ENCODE data around the gene DEDD2. TPM values are rescaled to one million over a fixed set of nuclear protein-coding genes. Genes with fewer than 3 reads are reported as not detected.

Gene DEDD2
- total RNA-seq, 2 donors from 2014 or later = 28.7 to 39.3 TPM

- Mint-ChIP-seq H3K36me3 (peaks cover 19 to 63% of the 10 kb centered on the region in 2 donors), H3K9me3 (peaks cover 0 to 8% of the 10 kb centered on the region in 2 donors), H3K27ac (peak overlapping the region in 1 of 2 donors; percentile 1)
- ATAC-seq (no peak), DNase-seq (ENCODE audit: low spot score in 2 of 2) (no peak)
Observed at GRCh38 chr19:42197375-42197817, 20.1 kb downstream of the DEDD2 start.

GRCh38 chr19:42196011-42197001 is 21.2 kb downstream of the DEDD2 start:
- DNase-seq (ENCODE audit: low spot score in 2 of 2) (no peak), ATAC-seq (no peak)
- Mint-ChIP-seq H3K27ac (peak overlapping the region in 1 of 2 donors; percentile 1), H3K9me3 (peaks cover 0 to 8% of the 10 kb centered on the region in 2 donors), H3K36me3 (peaks cover 15 to 52% of the 10 kb centered on the region in 2 donors)

GRCh38 chr19:42193706-42194105 is 23.8 kb downstream of the DEDD2 start:
- no peak for DNase-seq (ENCODE audit: low spot score in 2 of 2)
- peaks cover 0 to 8% of the 10 kb centered on the region in 2 donors for H3K9me3 Mint-ChIP-seq
- peak overlapping the region in 1 of 2 donors; percentile 34 for H3K27ac Mint-ChIP-seq
- peaks cover 10 to 31% of the 10 kb centered on the region in 2 donors for H3K36me3 Mint-ChIP-seq
- ATAC-seq = no peak

- H3K9me3 Mint-ChIP-seq = peaks cover 0 to 8% of the 10 kb centered on the region in 2 donors
- peak overlapping the region; percentile 6 to 34 for H3K27ac Mint-ChIP-seq
- H3K36me3 Mint-ChIP-seq = peaks cover 8 to 28% of the 10 kb centered on the region in 2 donors
- no peak for ATAC-seq
- no peak for DNase-seq (ENCODE audit: low spot score in 2 of 2)
Observed at GRCh38 chr19:42193294-42193693, 24.2 kb downstream of the DEDD2 start.

- Mint-ChIP-seq H3K9me3 (peaks cover 0 to 8% of the 10 kb centered on the region in 2 donors), H3K36me3 (peaks cover 8 to 28% of the 10 kb centered on the region in 2 donors), H3K27ac (peak overlapping the region; percentile 0 to 60)
- DNase-seq (ENCODE audit: low spot score in 2 of 2) (peak in 1 of 2 donors; percentile 53), ATAC-seq (peak; percentile 90 to 94)
Observed at GRCh38 chr19:42191855-42192254, 25.6 kb downstream of the DEDD2 start.

GRCh38 chr19:42191330-42191729 is 26.1 kb downstream of the DEDD2 start:
- H3K9me3 Mint-ChIP-seq = peaks cover 0 to 8% of the 10 kb centered on the region in 2 donors
- H3K27ac Mint-ChIP-seq = peak overlapping the region; percentile 60 to 80
- ATAC-seq = peak; percentile 23 to 24
- DNase-seq (ENCODE audit: low spot score in 2 of 2) = no peak
- H3K36me3 Mint-ChIP-seq = peaks cover 8 to 24% of the 10 kb centered on the region in 2 donors

- no peak for ATAC-seq
- H3K36me3 Mint-ChIP-seq = peaks cover 6 to 16% of the 10 kb centered on the region in 2 donors
- no peak overlapping the region for H3K27ac Mint-ChIP-seq
- no peak for DNase-seq (ENCODE audit: low spot score in 2 of 2)
- H3K9me3 Mint-ChIP-seq = peaks cover 0 to 5% of the 10 kb centered on the region in 2 donors
Observed at GRCh38 chr19:42189133-42189532, 28.3 kb downstream of the DEDD2 start.

GRCh38 chr19:42188665-42189064 is 28.8 kb downstream of the DEDD2 start:
- ATAC-seq (no peak), DNase-seq (ENCODE audit: low spot score in 2 of 2) (no peak)
- H3K36me3 Mint-ChIP-seq = peaks cover 2 to 11% of the 10 kb centered on the region in 2 donors
- H3K27ac Mint-ChIP-seq = no peak overlapping the region
- H3K9me3 Mint-ChIP-seq = peaks cover 0 to under 1% of the 10 kb centered on the region in 2 donors

GRCh38 chr19:42185277-42185676 is 32.2 kb downstream of the DEDD2 start:
- Mint-ChIP-seq H3K27ac (peak overlapping the region in 1 of 2 donors; percentile 73), H3K9me3 (no peaks in the 10 kb centered on the region)
- DNase-seq (ENCODE audit: low spot score in 2 of 2) = no peak

GRCh38 chr19:42184401-42184861 is 33.0 kb downstream of the DEDD2 start:
- Mint-ChIP-seq H3K9me3 (no peaks in the 10 kb centered on the region), H3K27ac (peak overlapping the region in 1 of 2 donors; percentile 73), H3K36me3 (no peaks in the 10 kb centered on the region)
- peak; percentile 85 to 89 for ATAC-seq
- peak; percentile 74 to 81 for DNase-seq (ENCODE audit: low spot score in 2 of 2)

More at GRCh38 chr19:42185277-42185676, 32.2 kb downstream of the DEDD2 start:
- ATAC-seq = peak; percentile 43 to 57
- H3K36me3 Mint-ChIP-seq = no peaks in the 10 kb centered on the region

GRCh38 chr19:42178791-42179674 is 38.4 kb downstream of the DEDD2 start:
- ATAC-seq = peak in 1 of 2 donors; percentile 39
- H3K27ac Mint-ChIP-seq = no peak overlapping the region
- no peaks in the 10 kb centered on the region for H3K9me3 Mint-ChIP-seq
- peak in 1 of 2 donors; percentile 36 for DNase-seq (ENCODE audit: low spot score in 2 of 2)
- no peaks in the 10 kb centered on the region for H3K36me3 Mint-ChIP-seq

GRCh38 chr19:42177686-42178019 is 39.8 kb downstream of the DEDD2 start:
- ATAC-seq (no peak), DNase-seq (ENCODE audit: low spot score in 2 of 2) (no peak)
- Mint-ChIP-seq H3K27ac (no peak overlapping the region), H3K36me3 (no peaks in the 10 kb centered on the region), H3K9me3 (no peaks in the 10 kb centered on the region)

GRCh38 chr19:42176990-42177685 is 40.3 kb downstream of the DEDD2 start:
- Mint-ChIP-seq H3K27ac (no peak overlapping the region), H3K9me3 (no peaks in the 10 kb centered on the region), H3K36me3 (no peaks in the 10 kb centered on the region)
- peak; percentile 93 for ATAC-seq
- DNase-seq (ENCODE audit: low spot score in 2 of 2) = peak in 1 of 2 donors; percentile 73

GRCh38 chr19:42176649-42176989 is 40.9 kb downstream of the DEDD2 start:
- no peaks in the 10 kb centered on the region for H3K36me3 Mint-ChIP-seq
- H3K9me3 Mint-ChIP-seq = no peaks in the 10 kb centered on the region
- no peak overlapping the region for H3K27ac Mint-ChIP-seq

GRCh38 chr19:42175952-42176648 is 41.4 kb downstream of the DEDD2 start:
- Mint-ChIP-seq H3K36me3 (no peaks in the 10 kb centered on the region), H3K27ac (peak overlapping the region in 1 of 2 donors; percentile 25), H3K9me3 (no peaks in the 10 kb centered on the region)
- DNase-seq (ENCODE audit: low spot score in 2 of 2) = no peak
- ATAC-seq = peak; percentile 33 to 41

More at GRCh38 chr19:42176649-42176989, 40.9 kb downstream of the DEDD2 start:
- ATAC-seq = peak; percentile 60 to 62
- DNase-seq (ENCODE audit: low spot score in 2 of 2) = no peak

All from activated naive CD4-positive, alpha-beta T cell treated with anti-CD3 and anti-CD28 coated beads, Interleukin-2, amount 50 U/mL, for 72 hours (primary cell).